ENCODE data around the gene HRH2. TPM values are rescaled to one million over a fixed set of nuclear protein-coding genes. Genes with fewer than 3 reads are reported as not detected.

HRH2 gene
- polyA plus RNA-seq, 1 donor (not counting 4 experiments of a cell fraction or from before 2014, with no cell fraction given), result not detected

- H3K4me3 ChIP-seq (ENCODE audit: control insufficient read depth in 2 of 3, extremely low read depth in 1 of 3, insufficient read depth in 2 of 3, low read depth in 1 of 3, low read length in 3 of 3), result no peak overlapping the region
- H3K27me3 ChIP-seq (ENCODE audit: control insufficient read depth, extremely low read depth, insufficient read depth, low read length), result peaks cover 28% of the 10 kb centered on the region
- H4K20me1 ChIP-seq (ENCODE audit: control insufficient read depth, extremely low read depth, insufficient read depth, low read length), result no peaks in the 10 kb centered on the region
- TF ChIP-seq CTCF (optimal IDR thresholded peaks at IDR 0.05 in 1 of 3, IDR thresholded peaks at IDR 0.05 in 1 of 3, conservative IDR thresholded peaks at IDR 0.05 in 1 of 3; ENCODE audit: extremely low read depth in 1 of 3, insufficient read depth in 2 of 3, low read length in 3 of 3) (no peak), EZH2 (IDR thresholded peaks at IDR 0.05; ENCODE audit: low read length) (no peak)
- H3K4me1 ChIP-seq (ENCODE audit: control insufficient read depth, extremely low read depth, insufficient read depth, low read length), result no peaks in the 10 kb centered on the region
- no peak overlapping the region for H3K4me2 ChIP-seq (ENCODE audit: control insufficient read depth, extremely low read depth, insufficient read depth, low read depth, low read length)
- no peak overlapping the region for H3K9ac ChIP-seq (ENCODE audit: control insufficient read depth, extremely low read depth, insufficient read depth, low read length)
- no peak overlapping the region for H3K27ac ChIP-seq (ENCODE audit: control insufficient read depth, insufficient read depth, low read length)
- dilution Hi-C loops (cut with MboI; ENCODE audit: extremely low pct_ligation_motif_present, low sequenced_read_pairs), result no loop called here
- no peaks in the 10 kb centered on the region for H3K36me3 ChIP-seq (ENCODE audit: control insufficient read depth in 2 of 2, extremely low read depth in 1 of 2, insufficient read depth in 2 of 2, low read length in 2 of 2)
- no peak overlapping the region for H2AFZ ChIP-seq (ENCODE audit: control insufficient read depth, low read length)
- DNase-seq (ENCODE audit: low read depth, low spot score) (no peak), FAIRE-seq (no peak)
- no peaks in the 10 kb centered on the region for H3K9me1 ChIP-seq (ENCODE audit: control insufficient read depth, extremely low read depth, insufficient read depth, low read length)
- no peaks in the 10 kb centered on the region for H3K79me2 ChIP-seq (ENCODE audit: control insufficient read depth, insufficient read depth, low read length)
- H3K9me3 ChIP-seq (ENCODE audit: control insufficient read depth, low read depth, low read length), result peaks cover 3% of the 10 kb centered on the region
Measured at GRCh38 chr5:175654339-175654738, 3.5 kb upstream of the HRH2 start.

- DNase-seq (ENCODE audit: low read depth, low spot score), result no peak
- no peak for FAIRE-seq
- Histone ChIP-seq H3K9ac (ENCODE audit: control insufficient read depth, extremely low read depth, insufficient read depth, low read length) (no peak overlapping the region), H3K79me2 (ENCODE audit: control insufficient read depth, insufficient read depth, low read length) (no peaks in the 10 kb centered on the region), H3K36me3 (ENCODE audit: control insufficient read depth in 2 of 2, extremely low read depth in 1 of 2, insufficient read depth in 2 of 2, low read length in 2 of 2) (no peaks in the 10 kb centered on the region), H3K27ac (ENCODE audit: control insufficient read depth, insufficient read depth, low read length) (no peak overlapping the region), H4K20me1 (ENCODE audit: control insufficient read depth, extremely low read depth, insufficient read depth, low read length) (no peaks in the 10 kb centered on the region), H3K4me3 (ENCODE audit: control insufficient read depth in 2 of 3, extremely low read depth in 1 of 3, insufficient read depth in 2 of 3, low read depth in 1 of 3, low read length in 3 of 3) (no peak overlapping the region), H3K9me3 (ENCODE audit: control insufficient read depth, low read depth, low read length) (peaks cover 1% of the 10 kb centered on the region), H2AFZ (ENCODE audit: control insufficient read depth, low read length) (no peak overlapping the region), H3K4me2 (ENCODE audit: control insufficient read depth, extremely low read depth, insufficient read depth, low read depth, low read length) (no peak overlapping the region), H3K9me1 (ENCODE audit: control insufficient read depth, extremely low read depth, insufficient read depth, low read length) (no peaks in the 10 kb centered on the region), H3K27me3 (ENCODE audit: control insufficient read depth, extremely low read depth, insufficient read depth, low read length) (peaks cover 28% of the 10 kb centered on the region), H3K4me1 (ENCODE audit: control insufficient read depth, extremely low read depth, insufficient read depth, low read length) (no peaks in the 10 kb centered on the region)
- dilution Hi-C loops (cut with MboI; ENCODE audit: extremely low pct_ligation_motif_present, low sequenced_read_pairs), result no loop called here
- no peak for TF ChIP-seq CTCF (optimal IDR thresholded peaks at IDR 0.05 in 1 of 3, IDR thresholded peaks at IDR 0.05 in 1 of 3, conservative IDR thresholded peaks at IDR 0.05 in 1 of 3; ENCODE audit: extremely low read depth in 1 of 3, insufficient read depth in 2 of 3, low read length in 3 of 3)
- no peak for TF ChIP-seq EZH2 (IDR thresholded peaks at IDR 0.05; ENCODE audit: low read length)
Measured at GRCh38 chr5:175654807-175655206, 3.1 kb upstream of the HRH2 start.
